ENCODE measurements around the gene LRRC7.
"Not testable (repeated sequence)": the region's sequence is repeated elsewhere in the genome, so short reads cannot be mapped to it uniquely, and the experiment has no call there.

Gene LRRC7

DNA sequence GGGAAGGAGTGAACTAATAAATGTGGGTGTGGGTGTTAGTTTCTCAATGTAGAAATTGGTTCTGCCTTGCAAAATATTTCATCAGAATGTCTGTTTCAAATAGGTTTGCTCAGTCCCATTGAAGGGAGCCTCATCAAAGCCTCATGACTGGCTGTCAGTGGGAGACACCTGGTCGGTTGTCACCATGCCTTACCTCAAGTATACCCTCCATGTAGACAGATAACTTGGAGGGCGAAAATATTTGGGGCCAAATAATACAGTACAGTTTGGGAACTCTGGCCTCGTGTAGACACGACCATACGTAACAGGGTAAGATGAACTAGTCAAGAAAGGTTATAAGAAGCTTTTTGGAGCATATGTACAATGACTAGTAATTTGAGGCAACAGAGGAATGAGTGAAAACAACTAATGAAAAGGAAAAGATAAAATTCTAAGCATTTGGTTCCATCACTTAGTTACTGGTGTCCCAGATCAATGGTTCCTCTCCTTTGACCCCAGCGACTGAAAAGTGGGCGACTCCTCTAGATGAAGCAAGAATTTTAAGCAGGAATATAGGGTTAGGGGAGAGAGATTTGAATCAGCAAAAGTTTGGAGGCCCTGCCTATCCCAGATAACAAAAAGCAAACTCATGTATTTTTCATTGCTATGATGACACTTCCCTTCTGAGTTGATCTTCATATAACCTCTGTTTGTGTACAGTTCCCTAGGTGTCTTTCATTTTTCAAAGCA lies 473.8 kb downstream of the LRRC7 start:
- DNase-seq (ENCODE audit: low spot score) = no peak

DNA sequence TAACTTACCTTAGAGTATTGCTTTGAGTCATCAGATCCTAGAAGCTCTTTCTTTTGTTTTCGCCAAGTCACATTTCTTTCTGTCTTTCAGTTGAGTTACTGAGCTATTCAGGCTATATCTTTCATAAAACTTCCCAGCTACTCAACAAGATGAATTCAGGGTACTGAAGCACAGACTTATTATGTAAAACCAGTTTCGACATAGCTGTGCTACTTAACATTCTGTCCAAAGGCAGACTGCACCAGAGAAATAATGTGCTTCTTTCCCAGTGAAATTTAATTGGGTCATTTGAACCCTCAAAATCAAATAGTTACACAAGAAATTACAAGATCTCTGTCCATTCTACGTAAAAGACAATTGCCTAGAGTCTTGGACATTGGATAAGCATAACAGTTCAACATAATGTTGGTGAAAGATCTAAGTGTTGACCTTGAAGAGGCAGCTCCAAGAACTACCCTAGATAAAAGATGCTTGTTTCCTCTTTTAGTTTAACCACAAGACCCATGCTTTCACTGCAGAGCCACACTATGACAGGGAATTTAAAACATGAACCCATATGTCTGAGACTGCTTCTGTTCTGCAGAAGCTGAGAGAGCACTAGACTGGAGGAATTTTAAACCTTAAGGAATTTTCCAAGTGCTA lies 474.5 kb downstream of the LRRC7 start:
- no peak for DNase-seq (ENCODE audit: low spot score)

DNA sequence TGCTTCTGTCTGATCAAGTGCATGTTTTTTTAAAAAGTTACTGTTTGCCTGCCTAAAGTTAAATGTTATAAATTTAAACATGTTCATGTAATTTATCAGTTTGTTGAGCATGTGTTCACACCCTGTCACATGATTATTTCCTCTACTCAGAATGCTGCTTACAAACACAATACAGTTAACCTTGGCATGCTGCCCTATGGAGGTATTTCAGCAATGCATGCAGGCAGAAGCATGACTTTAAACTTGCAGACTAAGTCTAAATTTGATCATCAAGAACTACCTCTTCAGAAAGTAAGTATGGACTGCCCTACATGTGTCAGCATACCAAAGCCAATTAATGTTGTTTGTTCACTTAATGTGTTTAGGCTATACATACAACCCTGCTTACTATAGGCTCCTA lies 476.1 kb downstream of the LRRC7 start:
- peak; percentile 1 for DNase-seq (ENCODE audit: low spot score)

DNA sequence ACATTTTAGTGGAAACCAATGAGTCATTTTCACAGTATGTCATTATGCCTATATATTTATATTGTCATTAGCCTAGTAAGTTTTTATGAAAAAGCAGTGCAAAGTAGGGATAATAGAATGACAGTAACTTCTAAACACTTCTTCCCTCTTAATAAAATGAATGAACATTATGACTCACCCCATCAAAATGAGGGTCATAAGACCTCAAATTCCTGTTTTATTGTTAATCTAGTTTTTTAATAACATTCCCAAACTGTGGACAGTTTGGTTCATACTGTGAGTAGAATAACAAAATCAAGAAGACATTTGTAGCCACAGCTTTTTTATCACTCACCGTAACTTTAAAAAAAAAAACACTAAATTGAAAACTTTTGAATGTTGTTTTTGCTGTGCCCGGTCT lies 477.1 kb downstream of the LRRC7 start:
- DNase-seq (ENCODE audit: low spot score) = peak; percentile 35

DNA sequence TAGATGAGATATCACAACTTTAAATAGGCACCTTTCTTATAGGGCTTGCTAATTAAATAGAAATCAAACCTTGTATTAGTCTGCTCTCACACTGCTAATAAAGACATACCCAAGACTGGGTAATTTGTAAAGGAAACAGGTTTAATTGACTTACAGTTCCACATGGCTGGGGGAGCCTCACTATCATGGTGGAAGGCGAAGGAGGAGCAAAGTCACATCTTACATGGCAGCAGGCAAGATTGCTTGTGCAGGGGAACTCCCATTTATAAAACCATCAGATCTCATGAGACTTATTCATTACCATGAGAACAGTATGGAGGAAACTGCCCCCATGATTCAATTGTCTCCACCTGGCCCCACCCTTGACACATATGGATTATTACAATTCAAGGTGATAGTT lies 477.9 kb downstream of the LRRC7 start:
- DNase-seq (ENCODE audit: low spot score) = not testable (repeated sequence)

DNA sequence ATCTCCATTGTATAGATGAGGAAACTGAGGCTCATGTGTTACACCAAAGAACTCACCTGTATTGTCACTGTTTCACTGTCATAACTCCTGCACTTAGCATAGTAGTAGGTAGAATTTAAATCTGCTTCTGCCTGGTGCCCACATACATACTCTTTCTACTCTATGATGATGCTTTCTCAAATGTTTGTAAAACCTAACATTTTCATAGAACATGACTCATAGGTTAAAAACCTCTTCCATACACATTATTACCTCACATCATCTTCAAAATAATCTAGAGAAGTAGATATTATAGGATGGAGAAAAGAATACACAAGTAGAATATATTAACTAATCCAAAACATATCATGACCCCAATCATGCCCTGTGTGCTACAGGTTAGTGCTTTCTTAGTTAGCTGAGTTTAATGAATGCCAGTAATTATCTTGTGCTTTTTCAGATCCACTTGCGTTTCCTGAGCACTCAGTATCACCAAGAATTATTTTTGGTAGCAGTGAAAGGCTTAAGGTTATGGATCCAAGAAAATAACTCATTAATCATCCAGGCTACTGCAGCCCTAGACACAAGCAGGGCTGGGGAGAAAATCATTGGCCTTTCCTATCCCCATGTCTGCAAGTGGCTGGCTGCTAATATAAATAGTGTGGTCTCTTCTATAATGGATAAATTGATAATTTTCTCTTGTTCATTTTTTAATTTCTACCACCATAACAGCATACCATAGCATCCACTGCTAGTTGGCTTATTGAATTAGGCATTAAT lies 480.8 kb downstream of the LRRC7 start:
- no peak for DNase-seq (ENCODE audit: low spot score)

DNA sequence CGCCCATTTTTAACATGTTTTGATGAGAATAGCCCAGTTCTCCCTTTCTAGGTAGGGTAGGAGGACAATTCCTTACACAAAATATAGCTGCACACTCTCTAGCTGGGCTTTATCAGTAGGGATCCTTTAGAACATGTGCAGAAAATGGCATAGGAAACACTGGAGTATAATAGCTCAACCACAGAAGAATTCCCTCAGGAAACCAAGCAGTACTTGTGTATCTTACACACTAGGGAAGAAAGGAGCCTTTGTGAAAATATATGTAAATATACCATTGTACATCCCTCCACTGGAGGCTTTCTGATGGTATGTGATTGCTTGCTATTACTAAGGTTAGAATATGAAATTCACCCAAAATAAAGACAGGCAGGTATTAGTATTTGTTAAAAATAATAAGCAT lies 484.2 kb downstream of the LRRC7 start:
- no peak for DNase-seq (ENCODE audit: low spot score)

DNA sequence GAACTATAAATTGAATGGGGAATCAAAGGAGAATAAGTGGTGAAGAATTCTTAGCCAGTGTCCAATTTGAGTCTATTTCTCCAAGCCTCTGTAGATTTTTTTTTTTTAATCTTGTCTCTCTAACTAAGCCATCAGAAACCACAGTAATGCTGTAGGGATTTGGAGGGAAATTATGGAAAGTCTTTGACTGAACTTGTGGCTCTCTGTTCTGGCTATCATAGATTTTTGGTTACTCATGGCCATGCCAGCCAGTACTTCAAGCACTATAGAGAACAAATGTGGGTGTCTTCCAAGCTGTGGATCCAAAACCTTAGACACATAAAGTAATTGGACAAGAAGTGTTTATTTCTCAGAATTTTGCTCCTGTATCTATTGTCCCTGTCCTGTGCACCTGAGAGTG lies 489.8 kb downstream of the LRRC7 start:
- no peak for DNase-seq (ENCODE audit: low spot score)

DNA sequence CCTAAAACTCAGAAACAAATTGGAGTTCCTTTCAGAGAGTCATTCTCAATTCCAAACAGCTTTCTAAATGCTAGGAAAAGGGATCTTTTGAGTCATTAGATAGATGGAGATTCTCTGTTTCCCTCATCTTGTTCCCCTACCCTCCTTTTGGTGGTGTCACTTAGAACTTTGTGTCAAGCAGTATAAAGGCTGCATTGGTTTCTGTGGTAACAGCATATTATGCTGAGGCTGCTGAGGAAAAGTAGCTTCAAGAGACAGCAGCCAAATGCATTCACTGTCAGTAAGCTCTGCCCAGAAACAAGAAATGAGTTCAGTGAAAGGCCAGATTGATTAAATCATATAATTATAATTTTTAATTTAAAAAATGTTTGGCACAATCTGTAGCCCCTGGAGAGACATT lies 493.5 kb downstream of the LRRC7 start:
- DNase-seq (ENCODE audit: low spot score) = no peak

DNA sequence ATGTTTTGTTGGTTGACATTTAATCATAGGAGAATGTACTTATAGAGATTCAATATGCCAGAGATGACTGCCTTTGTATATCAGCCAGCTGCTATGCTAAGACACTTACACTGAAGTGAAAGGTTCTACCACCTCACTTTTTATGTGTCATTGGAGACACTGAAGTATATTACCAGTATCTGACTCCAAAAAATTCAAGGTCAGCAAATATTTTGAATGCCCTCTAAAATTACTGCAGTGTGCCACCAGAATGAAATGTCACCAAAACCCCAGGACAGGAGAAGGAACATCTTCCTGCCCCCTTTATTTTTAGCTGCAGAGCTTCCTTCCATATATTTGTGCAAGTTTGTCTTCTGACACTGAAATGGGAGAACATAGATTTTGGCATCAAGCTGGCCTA lies 496.1 kb downstream of the LRRC7 start:
- no peak for DNase-seq (ENCODE audit: low spot score)

DNA sequence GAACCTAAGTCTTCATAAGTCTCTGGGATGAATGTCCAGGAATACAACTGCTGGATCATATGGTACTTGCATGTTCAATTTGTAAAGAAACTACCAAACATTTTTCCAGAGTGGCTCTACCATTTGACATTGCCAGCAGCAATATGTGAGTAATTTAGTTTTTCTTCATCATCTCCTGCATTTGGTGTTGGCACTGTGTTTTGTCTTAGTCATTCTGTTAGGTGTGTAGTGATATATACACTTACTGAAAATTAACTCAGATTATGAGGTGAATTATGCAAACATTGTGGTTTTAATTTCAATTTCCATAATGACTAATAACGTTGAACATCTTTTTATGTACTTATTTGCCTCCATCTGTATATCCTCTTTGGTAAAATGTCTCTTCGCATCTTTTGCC lies 499.0 kb downstream of the LRRC7 start:
- DNase-seq (ENCODE audit: low spot score) = no peak

DNA sequence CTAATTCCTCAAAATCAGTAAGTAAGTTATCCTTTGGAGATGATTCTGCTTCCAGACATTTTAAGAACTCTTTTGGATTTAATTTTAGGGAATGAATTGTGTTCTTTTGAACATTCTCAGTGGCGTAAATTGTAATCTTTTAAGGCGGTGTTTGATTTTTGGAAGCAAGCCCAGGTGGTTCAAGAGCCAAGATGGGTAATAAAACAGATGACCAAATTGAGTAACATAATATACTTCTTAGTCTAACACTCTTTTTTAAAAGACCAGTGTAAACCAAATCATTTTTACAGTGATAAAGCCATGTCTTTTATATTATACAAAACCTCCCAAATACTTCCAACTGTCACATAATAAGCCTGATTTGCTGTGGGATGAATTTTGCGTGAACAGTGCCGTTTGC lies 503.9 kb downstream of the LRRC7 start:
- DNase-seq (ENCODE audit: low spot score) = no peak

DNA sequence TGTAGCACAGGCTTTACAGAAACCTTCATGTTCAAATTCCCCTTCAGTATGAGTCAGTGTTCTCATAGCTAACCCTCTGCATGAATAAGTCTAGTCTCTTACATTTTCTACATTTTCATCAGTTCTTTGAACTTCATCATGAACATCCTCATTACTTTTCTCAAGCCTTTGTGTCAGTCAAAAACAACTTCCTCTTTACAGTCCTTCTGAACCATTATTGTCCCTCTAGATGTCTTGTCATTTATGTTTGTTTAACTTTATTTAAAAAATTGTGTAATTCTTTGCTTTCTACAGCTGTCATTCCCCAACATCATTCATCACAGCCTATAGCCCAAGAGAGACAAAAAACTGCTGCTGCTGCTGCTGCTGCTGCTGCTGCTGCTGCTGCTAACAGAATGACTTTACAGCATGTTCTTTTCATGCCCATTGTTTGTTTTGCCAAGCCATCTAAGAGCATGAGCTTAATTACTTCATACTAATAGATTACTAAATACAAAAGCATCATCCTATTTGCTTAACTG lies 504.6 kb downstream of the LRRC7 start:
- peak; percentile 10 for DNase-seq (ENCODE audit: low spot score)

DNA sequence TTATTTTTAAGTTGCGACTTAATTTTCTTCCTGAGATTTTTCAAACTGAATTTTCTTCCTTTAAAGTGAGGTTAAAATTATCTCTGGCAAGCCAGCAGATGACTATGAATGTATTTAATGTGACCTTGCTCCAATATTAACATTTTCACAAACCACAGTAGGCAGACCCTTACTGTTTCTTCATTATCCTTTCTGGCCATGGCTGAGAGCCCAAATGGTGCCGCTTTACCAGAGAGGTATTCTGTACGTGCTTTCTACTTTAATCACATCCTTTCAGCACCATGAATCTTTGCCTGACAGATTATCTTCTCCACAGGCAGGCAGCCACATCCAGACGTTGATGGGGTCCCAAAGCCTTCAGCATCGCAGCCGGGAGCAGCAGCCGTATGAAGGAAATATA lies 508.0 kb downstream of the LRRC7 start:
- no peak for DNase-seq (ENCODE audit: low spot score)

DNA sequence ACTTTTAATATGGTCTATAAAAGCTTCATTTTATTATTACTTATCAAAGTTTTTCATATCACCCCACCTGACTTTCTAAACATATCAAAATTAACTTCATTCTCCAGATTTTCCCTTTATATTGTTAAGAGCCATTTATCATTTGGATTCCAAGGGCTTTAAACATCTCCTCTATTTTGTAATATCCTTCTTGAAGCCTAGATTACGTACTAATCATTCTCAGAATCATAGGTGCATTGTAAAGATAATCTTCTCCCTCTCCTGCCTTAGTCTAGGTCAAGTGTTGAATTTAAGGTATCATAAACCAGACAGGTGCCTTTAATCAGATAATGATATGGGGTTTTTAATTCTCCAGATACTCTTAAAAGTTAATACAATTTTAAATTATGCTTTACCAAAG lies 509.3 kb downstream of the LRRC7 start:
- no peak for DNase-seq (ENCODE audit: low spot score)

DNA sequence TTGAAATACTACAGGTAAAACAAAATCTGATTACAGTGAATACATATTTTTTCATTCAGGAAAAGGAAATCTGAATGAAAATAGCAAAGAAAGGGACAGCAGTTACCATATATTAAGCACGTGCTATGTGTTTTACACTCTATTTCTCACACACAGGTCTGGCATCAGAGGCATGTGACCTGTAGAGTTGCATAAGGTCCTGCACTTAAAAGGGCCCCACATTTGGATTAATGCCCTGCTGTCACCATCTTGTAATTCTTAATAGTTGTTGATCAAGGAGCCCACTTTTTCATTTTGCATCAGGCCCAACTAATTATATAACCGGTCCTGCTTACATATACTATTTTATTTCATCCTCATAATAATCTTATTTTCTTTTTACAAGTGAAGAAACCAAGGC lies 511.8 kb downstream of the LRRC7 start:
- DNase-seq (ENCODE audit: low spot score) = no peak

DNA sequence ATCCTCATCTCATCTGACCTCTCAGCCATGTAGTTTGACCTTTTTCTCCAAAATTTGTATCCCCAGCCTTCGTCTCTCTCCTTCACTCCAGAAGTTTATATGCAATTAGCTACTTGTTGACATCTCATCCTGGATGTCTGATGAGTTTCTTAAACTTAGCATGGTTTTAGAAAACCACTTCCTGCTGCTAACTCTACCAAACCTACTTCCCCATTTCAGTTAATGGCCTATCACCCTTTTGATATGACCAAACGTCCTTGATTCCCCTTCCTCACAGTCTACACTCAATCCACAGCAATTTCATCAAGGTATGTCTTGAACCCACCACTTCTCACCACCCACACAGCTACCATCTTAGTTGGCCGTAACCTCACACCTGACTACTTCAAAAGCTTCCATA lies 515.8 kb downstream of the LRRC7 start:
- no peak for DNase-seq (ENCODE audit: low spot score)

DNA sequence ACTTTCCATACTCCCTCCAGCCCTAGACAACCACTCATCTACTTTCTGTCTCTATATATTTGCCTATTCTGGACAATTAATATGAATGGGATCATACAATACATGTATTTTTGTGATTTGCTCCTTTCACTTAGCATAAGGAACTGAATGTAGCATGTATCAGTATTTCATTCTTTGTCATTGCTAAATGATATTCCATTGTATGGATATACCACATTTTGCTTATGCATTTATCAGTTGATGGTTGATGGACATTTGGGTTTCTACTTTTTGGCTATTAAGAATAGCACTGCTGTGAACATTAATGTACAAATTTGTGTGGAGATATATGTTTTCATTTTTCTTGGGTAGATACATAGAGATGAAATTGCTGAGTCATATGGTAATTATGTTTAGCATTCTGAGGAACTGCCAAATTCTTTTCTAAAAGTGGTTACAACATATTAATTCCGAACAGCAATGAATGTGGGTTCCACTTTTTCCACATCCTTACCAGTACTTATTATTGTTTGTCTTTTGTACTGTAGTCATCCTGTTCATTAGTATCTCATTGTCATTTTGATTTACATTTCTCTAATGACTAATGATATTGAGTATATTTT lies 516.7 kb downstream of the LRRC7 start:
- no peak for DNase-seq (ENCODE audit: low spot score)

DNA sequence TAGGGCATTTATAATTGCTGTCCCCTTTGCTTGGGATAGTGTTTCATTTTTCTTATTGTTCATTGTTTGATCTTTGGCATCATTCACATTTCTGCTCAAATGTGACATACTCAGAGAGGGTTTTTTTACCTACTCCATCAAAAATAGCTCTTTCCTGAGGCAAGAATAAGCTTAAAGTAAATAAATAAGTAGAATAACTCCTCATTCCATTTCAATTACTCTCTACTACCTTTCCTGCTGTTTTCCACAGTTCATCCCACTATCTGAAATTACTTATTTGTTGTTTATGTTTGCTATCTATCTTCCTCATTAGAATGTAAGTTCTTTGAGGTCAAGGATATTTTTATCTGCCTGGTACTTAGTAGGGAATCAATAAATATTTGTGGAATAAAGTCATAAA lies 517.8 kb downstream of the LRRC7 start:
- no peak for DNase-seq (ENCODE audit: low spot score)

DNA sequence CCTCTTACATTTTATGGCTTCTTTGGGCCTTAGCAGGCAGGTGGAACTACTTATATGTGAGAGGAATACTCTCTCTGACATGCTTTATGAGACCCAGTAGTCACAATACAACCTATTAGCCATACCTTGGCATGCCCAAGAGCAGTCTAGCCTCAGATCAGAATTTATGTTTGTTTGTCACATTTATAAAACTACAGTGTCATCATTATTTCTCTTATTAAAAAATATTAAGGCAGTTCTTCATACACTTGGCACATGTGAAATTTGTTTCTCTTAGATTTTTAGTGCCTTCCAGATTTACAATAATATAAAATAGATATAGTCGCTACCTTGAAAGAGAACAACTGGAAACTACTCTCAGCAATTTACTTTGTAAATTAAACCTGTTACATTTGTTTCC lies 519.2 kb downstream of the LRRC7 start:
- DNase-seq (ENCODE audit: low spot score) = no peak

DNA sequence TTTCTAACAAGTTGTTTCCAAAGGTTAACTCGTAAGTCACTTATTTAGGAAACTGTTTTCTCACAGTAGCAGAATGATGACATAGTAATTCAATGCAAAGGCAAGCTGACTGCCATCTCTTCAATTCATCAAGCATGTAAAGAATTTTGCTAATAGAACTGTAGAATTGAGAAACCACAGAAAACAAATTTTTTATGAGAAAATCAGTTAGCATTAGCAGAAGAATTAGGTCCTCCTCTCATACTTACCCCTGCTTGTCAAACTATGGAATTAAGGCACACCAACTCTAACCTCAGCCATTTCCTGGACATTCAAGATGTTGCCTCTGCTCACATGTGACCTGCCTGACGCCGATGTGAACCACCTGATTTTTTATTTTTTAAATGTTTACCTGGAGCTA lies 522.4 kb downstream of the LRRC7 start:
- DNase-seq (ENCODE audit: low spot score) = no peak

DNA sequence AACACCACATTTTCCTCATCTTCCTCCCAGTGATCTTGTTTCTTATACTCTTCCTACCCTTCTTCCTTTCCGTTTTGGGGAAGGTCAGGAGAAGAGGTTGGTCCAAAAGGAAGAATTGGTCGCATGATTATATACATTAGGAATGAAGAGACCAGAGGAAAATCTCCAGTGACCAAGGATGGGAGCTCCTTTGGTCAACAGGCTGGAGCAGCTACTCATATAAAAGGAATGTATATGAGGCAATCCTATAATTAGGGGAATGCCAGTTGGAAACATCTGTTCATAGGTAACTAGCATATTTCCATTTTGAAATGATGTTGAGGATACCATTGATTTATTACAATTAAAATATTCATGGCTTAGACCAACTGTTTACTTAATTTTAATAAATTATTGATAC lies 523.2 kb downstream of the LRRC7 start:
- peak; percentile 11 for DNase-seq (ENCODE audit: low spot score)

DNA sequence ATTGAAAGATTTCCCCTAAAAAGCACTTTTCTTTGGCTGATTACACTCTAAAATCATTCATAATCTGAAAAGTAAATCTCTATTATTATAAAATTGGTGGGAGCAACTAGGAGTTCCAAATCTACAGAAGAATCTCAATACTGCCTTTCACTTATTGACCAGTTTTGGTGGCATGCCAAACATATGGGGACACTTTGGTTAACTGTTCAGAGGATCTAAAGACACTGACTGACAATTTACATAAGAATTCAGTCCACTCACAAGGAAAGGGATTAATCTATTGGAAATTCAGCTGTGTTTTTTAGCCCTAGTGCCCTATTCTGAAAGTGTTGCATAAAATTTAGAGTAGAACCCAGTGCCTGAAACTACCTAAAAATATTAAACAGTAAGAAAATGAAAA lies 524.1 kb downstream of the LRRC7 start:
- no peak for DNase-seq (ENCODE audit: low spot score)

Measured in hepatic stellate cell (primary cell).